PC-3 (cell line): ENCODE measurements around the gene SLC26A8. TPM values are rescaled to one million over a fixed set of nuclear protein-coding genes. Genes with fewer than 3 reads are reported as not detected.

Experiments used
- ATAC-seq: fragments of 200-7000 bp; cut with Tn5 transposase; 2 replicates; pipeline ENCODE4 v1.9.1; 2020; ENCODE audit warnings: mild to moderate bottlenecking, moderate library complexity
- BruUV-seq: library from RNA; stranded (reverse); fragments of 400-500 nt; replicated peaks from 2 replicates; lab custom pipeline; 2021; lab: Mats Ljungman, UMichigan
- CTCF ChIA-PET: fragments of 300-600 bp; sonication (Branson Sonifier 250); formaldehyde crosslinking; loops from one replicate; lab custom pipeline; 2022; ENCODE audit warnings: antibody characterized with exemption; lab: Charles Lee
- POLR2A ChIA-PET: fragments of 300-600 bp; sonication (Branson Sonifier 250); formaldehyde crosslinking; loops from one replicate; lab custom pipeline; 2022; ENCODE audit warnings: antibody characterized with exemption; ENCODE audit not compliant: unreplicated experiment; lab: Charles Lee
- DNase-seq: peaks from one replicate; pipeline ENCODE4 v3.0.0-alpha.2; 2015
- H2AFZ ChIP-seq: fragments of 300-600 bp; sonication (generic); 2 replicates; pipeline ENCODE4 v1.6.0; 2016; ENCODE audit warnings: antibody characterized with exemption, low read length
- H3F3A ChIP-seq: fragments of 300-600 bp; sonication (generic); one replicate; pipeline ENCODE4 v1.6.0; 2017; ENCODE audit warnings: antibody characterized with exemption, low read length, control low read depth, mild to moderate bottlenecking; ENCODE audit not compliant: unreplicated experiment
- H3K27ac ChIP-seq: fragments of 300-600 bp; sonication (generic); 2 replicates; pipeline ENCODE4 v1.5.1; 2016; ENCODE audit warnings: mild to moderate bottlenecking, low read length
- H3K27me3 ChIP-seq: fragments of 300-600 bp; sonication (generic); 2 replicates; pipeline ENCODE4 v1.6.1; 2016; ENCODE audit warnings: low read length, mixed read lengths
- H3K36me3 ChIP-seq: fragments of 300-600 bp; sonication (generic); 2 replicates; pipeline ENCODE4 v1.6.1; 2016; ENCODE audit warnings: low read depth, mixed run types, low read length, mixed read lengths
- H3K4me1 ChIP-seq: fragments of 300-600 bp; sonication (generic); 2 replicates; pipeline ENCODE4 v1.5.1; 2016; ENCODE audit warnings: low read length; ENCODE audit not compliant: insufficient read depth
- H3K4me2 ChIP-seq: fragments of 300-600 bp; sonication (generic); 2 replicates; pipeline ENCODE4 v1.6.0; 2016; ENCODE audit warnings: low read length
- H3K4me3 ChIP-seq: fragments of 300-600 bp; sonication (generic); 2 replicates; pipeline ENCODE4 v1.5.1; 2016; ENCODE audit warnings: mild to moderate bottlenecking, low read length, mixed read lengths
- H3K79me2 ChIP-seq: fragments of 300-600 bp; sonication (generic); 2 replicates; pipeline ENCODE4 v1.6.1; 2017; ENCODE audit warnings: low read length, mixed read lengths
- H3K9ac ChIP-seq: fragments of 300-600 bp; sonication (generic); 2 replicates; pipeline ENCODE4 v1.6.0; 2016; ENCODE audit warnings: mild to moderate bottlenecking, low read length
- H3K9me2 ChIP-seq: fragments of 300-600 bp; sonication (generic); replicated peaks from 2 replicates; pipeline ENCODE4 v1.6.1; 2016; ENCODE audit warnings: mixed run types, low read length, mixed read lengths
- H3K9me3 ChIP-seq: fragments of 300-600 bp; sonication (generic); 2 replicates; pipeline ENCODE4 v1.6.1; 2016; ENCODE audit warnings: low read length, mixed read lengths
- H4K20me1 ChIP-seq: fragments of 300-600 bp; sonication (generic); 2 replicates; pipeline ENCODE4 v1.6.1; 2016; ENCODE audit warnings: low read length, mixed read lengths
- CTCF ChIP-seq: fragments of 300-600 bp; sonication (generic); conservative IDR thresholded peaks from 2 replicates; pipeline ENCODE4 v1.5.1; 2017; ENCODE audit warnings: antibody characterized with exemption, low read depth, mild to moderate bottlenecking, low read length
- EZH2 ChIP-seq: fragments of 300-600 bp; sonication (generic); IDR thresholded peaks from one replicate; pipeline ENCODE4 v1.6.1; 2017; ENCODE audit warnings: antibody characterized with exemption, mild to moderate bottlenecking, low read length; ENCODE audit not compliant: unreplicated experiment
- EZH2phosphoT487 ChIP-seq: fragments of 300-600 bp; sonication (generic); IDR thresholded peaks from 2 replicates; pipeline ENCODE4 v1.6.1; 2018; ENCODE audit warnings: mild to moderate bottlenecking, antibody characterized with exemption, low read length, borderline replicate concordance
- intact Hi-C: fragments of 100-400 bp; cut with micrococcal nuclease; formaldehyde crosslinking; loops from 2 replicates; pipeline ENCODE4 v1.9.0; 2023
- total RNA-seq: library from RNA; depleted of rRNA; stranded (reverse); fragments of >200 nt; gene quantifications from 2 replicates; pipeline ENCODE4 v1.2.3, GENCODE V29; 2014

The SLC26A8 gene
- total RNA-seq, 1 experiment from 2014 or later, result not detected

DNA sequence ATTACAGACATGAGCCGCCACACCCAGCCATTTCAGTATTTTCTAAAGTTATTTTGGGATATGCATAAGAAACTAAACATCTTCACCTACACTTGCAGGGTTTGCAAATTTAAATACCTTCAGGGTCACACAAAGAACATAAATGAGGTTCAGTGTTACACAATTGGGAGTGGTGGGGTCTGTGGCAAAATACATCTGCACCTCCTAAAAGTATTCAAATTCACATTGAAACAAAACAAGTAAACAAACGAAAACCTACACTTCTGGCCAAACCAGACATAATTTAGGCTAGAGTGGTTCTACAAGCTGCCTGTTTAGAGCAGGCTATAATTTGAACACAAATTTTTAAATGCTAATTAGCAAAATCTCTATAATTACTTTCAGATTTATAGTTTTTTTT lies 37.8 kb upstream of the SLC26A8 start:
- Histone ChIP-seq H3K4me3 (no peak overlapping the region), H3K36me3 (peaks cover 12% of the 10 kb centered on the region), H3K4me2 (no peak overlapping the region), H3K9ac (no peak overlapping the region), H3K9me3 (no peaks in the 10 kb centered on the region), H2AFZ (no peak overlapping the region), H3K9me2 (no peaks in the 10 kb centered on the region), H3F3A (no peaks in the 10 kb centered on the region), H3K4me1 (peaks cover 8% of the 10 kb centered on the region), H3K27me3 (no peaks in the 10 kb centered on the region), H4K20me1 (0 out of 2 replicates have a peak, but pooled peaks cover 4% of the 10 kb centered on the region), H3K79me2 (peaks cover 67% of the 10 kb centered on the region), H3K27ac (no peak overlapping the region)
- BruUV-seq, result no TSS peak
- DNase-seq (no peak), ATAC-seq (no peak)
- CTCF ChIA-PET, result no interaction called here
- no peak for TF ChIP-seq EZH2phosphoT487
- no peak for TF ChIP-seq CTCF
- TF ChIP-seq EZH2, result no peak
- POLR2A ChIA-PET, result no interaction called here
- intact Hi-C loops, result no loop called here

- Histone ChIP-seq H3K36me3 (peaks cover 12% of the 10 kb centered on the region), H3K4me2 (no peak overlapping the region), H4K20me1 (0 out of 2 replicates have a peak, but pooled peaks cover 4% of the 10 kb centered on the region), H3K9ac (no peak overlapping the region), H3F3A (no peaks in the 10 kb centered on the region), H2AFZ (no peak overlapping the region), H3K4me1 (peaks cover 8% of the 10 kb centered on the region), H3K4me3 (no peak overlapping the region), H3K9me2 (no peaks in the 10 kb centered on the region), H3K27me3 (no peaks in the 10 kb centered on the region), H3K27ac (no peak overlapping the region), H3K9me3 (no peaks in the 10 kb centered on the region), H3K79me2 (peaks cover 67% of the 10 kb centered on the region)
- no TSS peak for BruUV-seq
- intact Hi-C loops, result no loop called here
- no peak for DNase-seq
- no peak for TF ChIP-seq EZH2phosphoT487
- TF ChIP-seq EZH2, result no peak
- no peak for TF ChIP-seq CTCF
- no peak for ATAC-seq
- CTCF ChIA-PET, result no interaction called here
- POLR2A ChIA-PET, result no interaction called here
Measured at GRCh38 chr6:36061236-36061635, 36.8 kb upstream of the SLC26A8 start.

DNA sequence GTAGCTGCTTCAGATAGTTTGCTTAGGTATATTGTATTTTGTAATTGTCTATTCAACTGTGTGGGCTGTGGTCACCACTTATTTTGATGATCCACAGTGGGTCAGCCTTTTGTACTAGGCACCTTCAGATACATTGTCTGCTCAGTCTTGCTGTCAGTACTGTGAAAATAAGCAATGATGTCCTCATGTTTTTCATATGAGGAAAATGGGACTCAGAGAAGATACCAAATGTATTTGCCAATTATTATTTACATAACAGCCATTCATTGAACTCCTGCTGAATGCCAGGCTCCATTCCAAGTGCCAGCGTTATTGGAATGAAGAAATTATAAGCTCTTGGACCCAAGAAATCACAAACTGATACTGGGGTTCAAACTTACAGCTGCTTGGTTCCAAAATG lies 31.7 kb upstream of the SLC26A8 start:
- Histone ChIP-seq H3K9me3 (no peaks in the 10 kb centered on the region), H3K79me2 (peaks cover 66% of the 10 kb centered on the region), H2AFZ (no peak overlapping the region), H3K9me2 (no peaks in the 10 kb centered on the region), H3K27me3 (no peaks in the 10 kb centered on the region), H3K4me3 (no peak overlapping the region), H3K36me3 (peaks cover 24% of the 10 kb centered on the region), H4K20me1 (0 out of 2 replicates have a peak, but pooled peaks cover 3% of the 10 kb centered on the region), H3F3A (no peaks in the 10 kb centered on the region), H3K4me1 (0 out of 2 replicates have a peak, but pooled peaks cover 3% of the 10 kb centered on the region), H3K27ac (no peak overlapping the region), H3K4me2 (no peak overlapping the region), H3K9ac (no peak overlapping the region)
- intact Hi-C loops, result no loop called here
- DNase-seq (no peak), ATAC-seq (no peak)
- no peak for TF ChIP-seq EZH2phosphoT487
- no peak for TF ChIP-seq EZH2
- POLR2A ChIA-PET, result no interaction called here
- CTCF ChIA-PET, result no interaction called here
- BruUV-seq, result no TSS peak
